ENCODE measurements around the gene LEPR. TPM values are rescaled to one million over a fixed set of nuclear protein-coding genes. Genes with fewer than 3 reads are reported as not detected.

The LEPR gene
- total RNA-seq, 1 experiment from 2014 or later: 20.7 TPM

DNA sequence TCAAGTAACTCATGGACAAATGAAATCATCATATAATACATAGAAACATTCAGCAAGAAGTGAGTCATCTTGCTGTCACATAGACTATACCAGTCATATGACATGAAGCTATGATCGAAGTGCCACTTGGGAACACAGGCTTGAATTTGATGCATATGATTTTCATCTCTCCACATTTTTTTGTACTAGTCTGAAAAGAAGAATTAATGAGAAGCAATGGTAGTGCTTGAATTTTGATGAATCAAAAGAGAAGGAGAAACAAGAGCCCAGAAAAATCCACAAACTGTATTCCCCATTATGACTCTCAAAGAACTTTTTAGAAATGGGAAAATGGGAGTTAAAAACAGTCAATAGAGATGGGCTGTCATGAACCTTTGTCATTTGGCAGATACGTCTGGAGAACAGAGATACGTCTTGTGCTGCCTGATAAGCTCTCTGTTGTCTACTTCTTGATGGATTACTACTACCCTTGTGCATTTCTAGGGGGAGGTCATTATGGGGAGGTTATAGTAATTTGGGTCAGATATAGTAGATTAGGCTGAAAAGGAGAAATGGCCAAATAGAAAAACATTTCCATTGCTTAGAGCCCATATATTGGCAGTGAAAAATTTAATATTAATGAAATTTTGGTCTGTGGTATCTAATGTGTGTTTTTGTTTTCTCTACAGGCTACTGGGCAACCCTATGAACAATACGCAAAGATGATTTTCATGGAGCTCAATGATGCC, 8.0 kb upstream of the LEPR start:
- DNase-seq (ENCODE audit: low read depth): peak; percentile 35

DNA sequence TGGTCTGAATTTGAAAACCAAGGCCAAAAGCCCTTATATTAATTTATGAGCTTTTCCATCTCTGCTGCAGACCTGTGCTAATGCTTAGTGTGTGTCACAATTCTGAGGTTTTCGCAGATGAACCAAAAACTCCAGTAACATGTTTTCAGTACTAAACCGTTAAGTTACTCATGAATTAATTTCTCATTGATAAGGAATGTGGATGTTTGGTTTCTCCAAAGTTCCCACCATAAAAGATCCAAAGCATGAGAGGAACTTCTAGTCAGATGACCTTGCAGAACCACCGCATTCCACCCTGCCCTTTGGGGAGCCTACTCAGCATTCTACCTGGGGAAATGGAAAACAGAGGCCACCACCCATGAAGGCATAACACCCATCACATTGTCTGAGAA, 7.5 kb upstream of the LEPR start:
- DNase-seq (ENCODE audit: low read depth): peak; percentile 54

DNA sequence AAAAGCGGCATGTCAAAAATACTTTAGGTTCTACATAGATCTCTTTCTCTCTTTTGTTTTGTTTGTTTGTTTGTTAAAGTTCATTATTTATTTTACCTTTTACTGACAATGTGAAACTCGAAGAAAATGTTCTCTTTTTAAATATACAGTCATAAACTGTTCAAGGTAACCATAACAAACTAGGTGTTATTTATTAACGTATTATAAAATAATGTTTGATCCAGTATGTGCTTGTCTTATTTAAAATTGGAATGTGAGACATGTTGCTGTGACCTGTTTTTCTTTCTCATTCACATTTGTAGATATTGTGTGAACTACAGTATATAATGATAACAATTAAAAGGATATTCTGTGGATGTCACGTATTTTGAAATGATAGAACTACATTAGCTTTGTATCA, 5.9 kb upstream of the LEPR start:
- no peak for DNase-seq (ENCODE audit: low read depth)

DNA sequence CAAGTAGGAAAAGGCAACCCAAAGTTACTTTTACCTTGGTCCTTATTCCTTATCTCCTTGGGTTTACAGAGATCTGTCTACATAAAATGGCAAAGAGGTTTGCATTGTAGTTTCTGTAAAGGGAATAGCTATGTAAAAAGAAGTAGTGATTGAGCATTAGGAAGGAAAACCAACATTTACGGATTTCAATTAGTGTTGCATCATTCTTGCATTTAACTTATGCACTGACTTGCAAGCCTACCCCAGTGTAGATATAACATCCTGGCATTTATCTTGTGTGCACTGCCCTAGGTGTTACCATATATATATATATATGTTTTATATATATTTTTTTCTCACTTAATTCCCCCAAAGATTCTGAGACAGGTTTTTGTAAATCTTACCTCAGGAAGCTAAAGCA, 3.7 kb upstream of the LEPR start:
- DNase-seq (ENCODE audit: low read depth): no peak

DNA sequence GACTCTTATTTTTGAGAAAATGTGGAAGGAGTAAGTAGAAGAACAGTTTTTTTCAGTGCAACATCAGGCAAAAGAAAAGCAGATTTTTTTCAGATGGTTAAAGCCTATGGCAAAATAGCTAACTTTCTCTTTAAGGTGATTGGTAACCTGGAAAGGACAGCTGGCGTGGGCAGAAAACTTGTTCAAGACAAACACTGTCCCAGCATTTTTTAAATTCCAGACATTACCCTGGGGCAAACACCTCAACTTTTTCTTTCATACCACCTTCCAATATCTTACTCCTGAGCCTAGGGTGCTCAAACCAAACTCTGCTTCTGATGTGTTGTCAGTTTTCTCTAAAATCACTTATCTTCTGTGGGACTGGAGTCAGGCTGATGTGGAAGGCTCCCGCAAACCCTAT, 2.7 kb upstream of the LEPR start:
- DNase-seq (ENCODE audit: low read depth): no peak

DNA sequence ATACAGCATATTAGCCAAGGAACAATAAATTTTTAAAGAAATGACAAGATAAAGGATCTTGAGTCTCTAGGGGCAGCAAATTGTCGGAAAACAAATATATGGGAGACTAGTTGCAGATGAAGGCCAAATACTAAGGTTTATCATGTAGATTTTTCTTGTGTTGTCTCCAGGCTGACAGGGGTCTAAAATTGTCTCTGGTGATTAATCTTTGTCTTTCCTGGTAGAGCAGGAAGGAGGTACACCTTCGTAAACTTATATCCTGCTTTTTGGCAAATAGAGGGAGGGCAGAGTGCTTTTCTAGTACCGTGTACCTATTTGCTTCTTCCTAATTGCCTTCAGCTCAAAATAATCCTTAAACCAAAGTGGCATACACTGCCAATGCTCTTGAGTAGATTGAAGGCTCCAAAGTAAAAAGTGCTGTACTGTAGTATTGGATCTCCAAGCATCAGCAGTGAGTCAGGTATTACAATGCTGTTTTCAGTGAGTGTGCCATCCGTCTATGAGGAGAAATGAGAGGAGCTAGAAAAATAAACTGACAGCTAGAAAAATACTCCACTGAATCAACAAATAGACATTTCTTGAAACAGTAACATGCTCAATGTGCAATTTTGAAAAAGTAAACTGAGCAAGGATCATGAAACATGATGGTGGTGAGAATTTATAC, 1.8 kb upstream of the LEPR start:
- peak; percentile 34 for DNase-seq (ENCODE audit: low read depth)

DNA sequence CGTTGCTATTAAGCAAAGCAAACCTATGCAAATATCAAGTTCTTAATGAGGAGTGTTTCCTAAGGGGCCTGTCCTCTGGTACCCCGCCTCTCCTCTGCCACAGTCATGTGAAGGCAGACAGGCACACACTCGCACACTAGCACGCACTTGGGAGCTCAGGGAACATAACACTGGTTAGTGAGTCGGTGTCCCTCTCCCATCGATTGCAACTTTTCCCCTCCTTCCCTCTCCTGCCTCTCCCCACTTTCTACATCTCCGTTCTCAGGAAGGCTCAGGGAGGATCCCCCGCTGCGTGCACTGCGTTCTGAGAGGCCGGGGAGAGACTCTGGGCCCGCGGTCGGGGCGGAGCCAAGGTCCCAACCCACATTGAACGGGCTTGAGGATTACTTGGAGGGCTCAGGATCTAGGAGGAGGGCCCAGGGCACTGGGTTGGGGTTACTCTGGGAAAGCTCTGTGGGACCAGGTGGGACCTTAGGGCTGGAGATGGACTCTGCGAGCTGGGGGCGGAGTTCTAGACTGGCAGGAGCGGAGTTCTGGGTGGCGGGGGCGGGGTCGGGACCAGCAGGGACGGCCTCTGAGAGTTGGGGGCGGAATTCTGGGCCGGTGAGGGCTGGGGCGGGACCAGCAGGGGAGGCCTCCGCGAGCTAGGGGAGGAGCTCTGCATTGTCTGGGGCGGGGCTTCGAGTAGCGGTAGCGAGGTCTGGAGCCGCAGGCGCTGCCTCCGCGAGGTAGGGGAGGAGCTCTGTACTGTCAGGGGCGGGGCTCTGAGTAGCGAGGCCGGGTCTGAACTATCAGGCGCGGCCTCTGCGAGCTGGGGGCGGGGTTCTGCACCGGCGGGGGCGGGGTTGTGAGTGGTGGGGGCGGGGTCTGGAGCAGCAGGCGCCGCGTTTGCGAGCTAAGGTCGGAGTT, 533 bp upstream of the LEPR start:
- peak; percentile 97 for DNase-seq (ENCODE audit: low read depth)

DNA sequence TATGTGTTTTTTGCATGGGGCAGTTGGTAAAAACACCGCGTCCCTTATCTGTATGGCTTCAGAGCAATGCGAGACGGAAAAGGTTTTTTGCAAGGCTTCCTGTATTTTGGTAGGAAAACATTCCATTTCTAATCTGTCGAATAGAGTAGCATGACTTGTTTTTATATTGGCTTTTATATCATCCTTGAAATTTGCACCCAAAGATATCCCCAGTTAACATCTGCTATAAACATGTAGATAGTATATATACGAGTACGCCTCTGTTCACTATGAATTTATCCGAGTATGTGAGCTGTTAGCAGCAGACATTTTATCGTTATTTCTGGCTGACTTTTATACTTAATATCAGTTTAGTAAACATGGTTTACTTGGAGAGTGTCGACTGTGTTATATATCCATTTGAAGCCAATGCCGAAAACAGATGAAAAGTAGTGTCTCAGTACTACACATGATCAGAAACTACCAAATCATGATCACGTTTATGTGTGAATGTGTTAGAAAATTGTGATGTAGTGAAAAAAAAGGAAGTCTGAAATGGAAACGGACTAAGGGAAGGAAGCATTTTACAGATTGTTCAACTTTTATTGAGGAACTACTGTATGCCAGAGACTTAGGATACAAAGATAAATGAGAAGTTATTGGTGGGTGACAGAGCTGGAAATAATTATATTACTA, 1.0 kb downstream of the LEPR start:
- no peak for DNase-seq (ENCODE audit: low read depth)

DNA sequence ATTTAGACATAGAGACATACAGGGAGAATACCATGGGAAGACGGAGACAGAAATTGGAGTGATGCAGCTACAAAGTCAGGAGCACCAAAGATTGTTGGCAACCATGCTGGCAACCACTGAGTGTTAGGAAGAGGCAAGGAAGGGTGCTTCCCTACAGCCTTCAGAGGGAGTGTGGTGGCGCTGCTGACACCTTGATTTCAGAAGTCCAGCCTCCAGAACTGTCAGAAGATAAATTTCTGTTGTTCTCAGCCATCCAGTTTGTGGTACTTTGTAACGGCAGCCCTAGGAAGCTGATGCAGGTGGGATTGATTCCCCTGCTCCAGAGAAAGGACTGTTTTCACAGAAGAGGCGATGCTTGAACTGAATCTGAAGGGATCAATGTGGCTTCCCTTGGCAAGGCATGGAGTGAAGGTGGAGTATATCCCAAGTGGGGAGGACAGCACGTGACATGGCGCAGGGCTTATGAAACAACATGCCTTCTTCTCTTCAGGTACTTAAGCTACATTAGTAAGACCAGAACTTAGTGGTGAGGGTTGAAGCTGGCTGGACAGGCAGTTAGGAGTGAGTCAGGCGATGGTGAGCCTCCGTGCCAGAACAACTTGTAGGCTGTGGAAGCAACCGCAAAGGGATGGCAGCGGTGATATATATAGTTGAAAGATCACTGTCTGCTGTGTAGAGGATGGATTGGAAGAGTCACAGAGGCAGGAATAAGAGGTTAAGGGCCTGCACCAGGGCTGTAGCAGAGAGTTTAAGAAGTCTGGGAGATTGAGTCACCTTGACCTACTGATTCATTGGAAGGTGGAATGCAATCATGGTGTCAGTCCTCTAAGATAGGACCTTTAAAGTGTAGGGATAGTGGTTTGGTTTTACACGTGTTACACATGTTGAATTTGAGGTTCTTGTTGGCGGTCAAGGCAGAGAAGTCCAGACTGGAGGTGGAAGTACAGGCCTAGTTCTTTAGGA, 2.1 kb downstream of the LEPR start:
- DNase-seq (ENCODE audit: low read depth): peak; percentile 84

DNA sequence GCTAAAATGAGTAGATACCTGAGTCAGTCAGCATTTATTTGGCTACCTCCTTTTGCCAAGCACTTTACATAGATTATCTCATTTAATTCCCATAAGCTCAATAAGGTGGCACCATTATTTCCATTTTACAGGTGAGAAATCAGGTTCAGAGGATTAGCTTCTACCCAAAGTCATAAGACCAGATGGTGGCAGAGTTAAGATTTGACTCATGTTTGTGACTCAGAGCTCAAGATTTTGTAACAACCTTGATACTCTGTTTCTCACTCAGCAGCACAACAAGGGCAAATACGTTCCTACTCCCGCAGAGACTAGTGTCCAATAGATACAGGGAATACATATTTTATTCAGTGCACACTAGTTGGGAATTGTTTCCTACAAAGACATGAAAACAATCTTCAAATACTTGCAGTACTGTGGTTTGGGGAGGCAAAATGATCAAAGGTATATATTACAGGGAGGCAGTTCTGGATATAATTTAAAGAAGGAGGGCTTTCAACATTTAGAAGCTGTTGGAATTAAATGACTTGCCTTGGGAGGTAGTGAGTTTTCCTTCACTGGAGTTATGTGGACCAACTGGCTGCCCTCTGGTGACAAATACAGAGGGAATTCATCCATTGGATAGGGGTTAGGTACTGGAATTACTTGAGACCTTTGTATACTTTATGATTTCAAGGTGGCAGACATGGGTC, 3.6 kb downstream of the LEPR start:
- DNase-seq (ENCODE audit: low read depth): peak; percentile 92

DNA sequence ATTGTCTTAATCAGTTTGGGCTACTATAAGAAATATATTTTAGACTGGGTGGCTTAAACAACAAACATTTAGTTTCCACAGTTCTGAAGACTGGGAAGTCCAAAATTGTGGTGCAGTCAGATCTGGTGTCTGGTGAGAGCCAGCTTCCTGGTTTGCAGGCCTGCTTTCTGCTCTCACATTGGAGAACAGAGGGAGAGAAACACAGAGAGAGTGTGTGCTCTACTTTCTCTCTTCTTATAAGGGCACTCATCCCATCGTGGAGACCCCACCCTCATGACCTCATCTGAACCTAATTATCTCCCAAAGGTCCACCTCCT, 4.1 kb downstream of the LEPR start:
- DNase-seq (ENCODE audit: low read depth): no peak

DNA sequence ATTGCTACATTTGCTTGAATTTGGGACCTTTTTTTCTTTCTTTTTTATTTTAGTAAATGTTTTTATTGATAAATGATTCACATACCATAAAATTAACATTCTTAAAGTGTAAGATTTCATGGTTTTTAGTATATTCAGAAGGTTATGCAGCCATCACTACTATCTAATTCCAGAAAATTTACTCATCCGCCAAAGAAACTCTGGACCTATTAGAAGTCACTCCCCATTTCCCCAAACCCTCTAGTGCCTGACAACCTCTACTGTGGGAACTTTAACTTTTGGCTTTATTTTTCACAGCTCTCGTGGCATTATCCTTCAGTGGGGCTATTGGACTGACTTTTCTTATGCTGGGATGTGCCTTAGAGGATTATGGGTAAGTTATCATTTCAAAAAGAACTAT, 4.5 kb downstream of the LEPR start:
- DNase-seq (ENCODE audit: low read depth): no peak

DNA sequence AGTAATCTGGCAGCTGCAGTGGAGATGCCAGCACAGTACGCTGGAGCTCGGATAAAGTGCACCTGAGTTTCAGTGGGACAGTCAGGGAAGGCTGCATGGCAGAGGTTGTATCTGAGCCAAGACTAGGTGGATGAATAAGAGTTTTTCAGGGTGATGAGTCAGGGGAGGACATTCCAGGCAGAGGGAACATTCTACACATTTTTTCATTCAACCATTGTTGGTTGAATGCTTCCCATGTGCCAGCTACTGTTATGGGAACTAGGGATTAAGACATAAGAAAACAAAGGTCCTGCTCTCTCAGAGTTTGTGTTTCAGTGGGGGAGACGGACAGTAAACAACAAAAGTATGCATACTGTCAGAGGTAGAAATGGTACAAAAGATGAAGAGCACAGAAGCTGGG, 5.2 kb downstream of the LEPR start:
- peak; percentile 96 for DNase-seq (ENCODE audit: low read depth)

DNA sequence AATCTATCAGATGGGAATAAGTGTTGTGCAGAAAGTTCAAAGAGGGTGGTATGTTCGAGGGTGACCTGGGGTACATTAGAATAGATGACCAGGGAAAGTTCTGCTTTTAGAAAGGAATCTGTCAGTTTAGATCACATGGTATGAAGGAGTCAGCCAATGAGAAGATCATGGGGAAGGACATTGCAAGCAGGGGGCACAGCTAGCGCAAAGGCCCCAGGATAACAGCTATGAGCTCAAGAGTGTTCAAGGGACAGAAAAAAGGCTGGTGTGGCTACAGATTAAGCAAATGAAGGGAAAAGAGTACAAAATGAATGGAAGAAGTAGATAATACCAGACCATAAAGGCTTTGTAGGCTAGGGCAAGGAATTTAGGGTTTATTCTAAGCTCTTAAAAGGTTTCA, 8.6 kb downstream of the LEPR start:
- DNase-seq (ENCODE audit: low read depth): no peak

DNA sequence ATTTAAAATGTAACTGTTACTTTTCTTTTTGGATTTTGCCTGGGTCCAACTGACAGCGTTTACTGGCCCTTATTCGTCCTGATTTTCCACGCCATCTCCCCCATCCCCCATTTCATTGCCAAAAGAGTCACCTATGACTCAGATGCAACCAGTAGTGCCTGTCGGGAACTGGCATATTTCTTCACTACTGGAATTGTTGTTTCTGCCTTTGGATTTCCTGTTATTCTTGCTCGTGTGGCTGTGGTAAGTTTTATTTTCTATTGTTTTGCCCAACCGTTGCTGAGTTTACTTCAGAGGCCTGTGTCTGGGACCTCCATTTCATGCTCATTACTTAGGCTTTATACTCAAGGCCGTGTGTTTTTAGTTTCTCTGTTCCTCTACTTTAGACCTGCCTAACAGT, 9.3 kb downstream of the LEPR start:
- DNase-seq (ENCODE audit: low read depth): peak; percentile 95

DNA sequence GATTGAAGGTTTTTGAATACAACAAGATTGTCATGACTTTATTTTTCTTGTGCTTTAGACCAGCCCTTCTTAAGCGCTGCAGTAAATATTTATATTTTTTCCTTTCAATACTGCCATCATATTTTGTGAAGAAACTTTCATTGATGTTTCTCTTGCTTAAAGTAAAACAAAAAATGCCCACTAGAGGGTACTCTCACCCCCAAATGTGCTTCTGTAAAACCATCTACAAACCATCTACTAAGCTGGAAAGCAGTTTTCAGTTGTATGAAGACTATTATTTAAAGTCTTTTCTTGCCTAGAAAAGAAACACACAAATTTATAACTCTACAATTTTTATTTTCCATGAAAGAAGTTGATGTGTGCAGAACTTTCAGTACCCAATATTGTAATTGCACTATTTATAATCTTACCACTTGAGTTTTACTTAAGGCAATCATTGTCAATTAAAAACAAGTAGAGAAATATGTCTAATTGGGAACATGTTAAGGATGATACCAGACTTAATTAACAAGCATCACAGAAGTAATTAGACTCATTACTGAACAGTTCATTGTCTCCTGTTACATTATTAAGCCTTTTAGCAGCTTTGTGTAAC, 10.7 kb downstream of the LEPR start:
- DNase-seq (ENCODE audit: low read depth): peak; percentile 71

DNA sequence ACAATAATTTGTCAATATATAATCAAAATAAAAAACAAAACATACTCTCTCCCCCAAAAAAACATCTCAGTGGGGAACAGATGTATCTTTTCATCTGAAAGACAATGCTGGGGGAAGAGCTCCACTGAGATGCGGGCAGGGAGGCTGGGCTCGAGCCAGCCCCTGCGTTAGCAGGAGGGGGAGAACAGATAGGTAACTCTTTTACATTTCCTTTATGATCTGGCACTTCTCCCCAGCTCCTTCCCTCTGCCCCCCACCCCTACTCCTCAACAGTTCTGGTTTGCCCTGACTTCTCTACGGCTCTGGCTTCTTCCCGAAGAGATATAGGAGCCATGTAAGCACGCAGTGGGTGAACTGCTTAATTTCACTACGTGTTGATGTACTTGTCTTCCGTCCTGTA, 12.4 kb downstream of the LEPR start:
- no peak for DNase-seq (ENCODE audit: low read depth)

DNA sequence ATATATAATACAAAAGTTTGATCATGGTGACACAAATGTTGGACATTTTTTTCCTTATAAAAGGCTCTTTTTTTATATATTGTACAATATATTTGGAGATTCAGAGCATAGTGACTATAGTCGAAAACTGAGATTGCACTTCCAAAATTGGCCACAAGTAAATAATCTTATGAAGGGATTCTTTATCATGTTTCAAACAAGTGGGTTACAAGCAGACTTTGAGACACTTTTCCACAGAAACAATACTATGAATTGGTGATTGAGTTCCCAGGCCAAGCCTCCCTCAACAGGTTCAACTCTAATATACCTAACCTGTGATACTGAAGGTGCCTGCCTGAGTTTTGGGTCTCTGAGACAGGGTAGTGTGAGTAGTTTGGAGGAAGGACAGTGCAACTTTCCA, 13.8 kb downstream of the LEPR start:
- no peak for DNase-seq (ENCODE audit: low read depth)

DNA sequence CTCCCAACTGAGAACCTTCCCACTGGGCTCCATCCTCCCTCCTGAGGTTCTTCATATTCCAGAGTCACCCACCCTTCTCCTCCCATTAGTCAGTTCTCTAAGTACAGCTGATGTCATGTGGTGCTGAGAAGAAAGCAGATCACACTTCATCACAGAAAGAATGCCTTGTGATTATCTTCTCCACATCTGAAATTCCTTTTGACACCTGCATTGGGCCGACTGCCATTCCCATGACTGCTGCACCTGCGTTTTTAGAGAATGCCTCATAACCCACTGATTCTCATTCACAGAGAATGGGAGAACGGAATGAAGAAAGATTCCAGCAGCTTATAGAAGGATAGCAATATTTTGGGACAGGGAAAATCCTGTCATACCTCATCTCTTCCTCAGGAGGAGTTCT, 14.3 kb downstream of the LEPR start:
- DNase-seq (ENCODE audit: low read depth): no peak

DNA sequence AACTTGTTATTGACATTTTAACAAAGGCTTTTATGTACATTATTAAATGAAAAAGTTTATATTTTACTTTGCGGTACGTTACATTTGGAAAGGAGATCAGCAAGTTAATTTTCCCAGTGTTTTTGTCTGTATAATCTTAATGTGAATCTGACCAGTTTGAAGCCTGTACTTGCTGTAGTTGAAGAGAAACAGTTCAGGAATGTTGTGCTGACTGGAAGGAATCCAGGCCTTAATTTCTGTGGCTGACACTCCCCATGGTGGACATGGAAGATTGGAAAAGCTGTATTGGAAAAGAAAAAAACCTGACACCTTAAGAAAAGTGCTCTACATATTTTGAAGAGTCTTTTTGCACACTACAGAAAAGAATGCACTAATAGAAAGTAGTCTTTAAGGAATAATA, 15.5 kb downstream of the LEPR start:
- peak; percentile 45 for DNase-seq (ENCODE audit: low read depth)
